A549 (cell line): Measurements from ENCODE around the gene PTOV1. TPM values are rescaled to one million over a fixed set of nuclear protein-coding genes. Genes with fewer than 3 reads are reported as not detected.

Experiments
- ATAC-seq, 2 experiments: fragments of 200-7000 bp in 1 of 2; fragments of >200 bp in 1 of 2; cut with Nextera tagmentation in 1 of 2; cut with Tn5 transposase in 1 of 2; 3 replicates each; pipeline versions ENCODE4 v1.8.0 to v1.9.1; 2018 to 2020; ENCODE audit warnings: mild to moderate bottlenecking in 1 of 2, moderate library complexity in 1 of 2
- CTCF ChIA-PET: fragments of 300-600 bp; sonication (Branson Sonifier 250); formaldehyde crosslinking; extraction: SDS; loops from one replicate; lab custom pipeline; 2021; ENCODE audit warnings: antibody characterized with exemption, inconsistent platforms; lab: Yijun Ruan, JAX
- POLR2A ChIA-PET: fragments of 350-600 bp; formaldehyde crosslinking; extraction: SDS; loops from one replicate; lab custom pipeline; 2021; ENCODE audit warnings: antibody characterized with exemption, inconsistent platforms; lab: Yijun Ruan, JAX
- DNase-seq, 2 experiments: peaks; one replicate each; pipeline versions ENCODE4 v3.0.0 to v3.0.0-alpha.2; 2011 to 2016; ENCODE audit warnings: low read depth in 1 of 2, low spot score in 1 of 2
- FAIRE-seq: peaks from 2 replicates; lab custom pipeline; 2011; peaks lifted over from hg19 to GRCh38; lab: Jason Lieb, UNC
- H3K27ac ChIP-seq, 2 experiments: fragments of >200 bp; sonication (Bioruptor Twin); formaldehyde crosslinking; 3 replicates each; pipeline ENCODE4 v1.5.1; 2016 to 2017
- H3K4me1 ChIP-seq: fragments of >200 bp; sonication (Bioruptor Twin); formaldehyde crosslinking; 3 replicates; pipeline ENCODE4 v1.6.1; 2016
- H3K4me2 ChIP-seq: fragments of >200 bp; sonication (Bioruptor Twin); formaldehyde crosslinking; 3 replicates; pipeline ENCODE4 v1.6.1; 2016
- H3K4me3 ChIP-seq: fragments of >200 bp; sonication (Bioruptor Twin); formaldehyde crosslinking; 3 replicates; pipeline ENCODE4 v1.5.1; 2016
- H3K9me3 ChIP-seq: fragments of >200 bp; sonication (Bioruptor Twin); formaldehyde crosslinking; 3 replicates; pipeline ENCODE4 v1.6.1; 2016
- BCL3 ChIP-seq: fragments of >200 bp; sonication (Bioruptor Twin); formaldehyde crosslinking; IDR thresholded peaks from 3 replicates; pipeline ENCODE4 v1.6.1; 2016
- BHLHE40 ChIP-seq: IDR thresholded peaks from 2 replicates; pipeline ENCODE4 v1.6.1; 2012; ENCODE audit warnings: low read depth, low read length, inconsistent platforms
- CBX8 ChIP-seq: fragments of 200-600 bp; sonication (generic); IDR thresholded peaks from 2 replicates; pipeline ENCODE4 v1.6.1; 2016
- CEBPB ChIP-seq, 2 experiments: fragments of >200 bp in 1 of 2; sonication (Bioruptor Twin) in 1 of 2; formaldehyde crosslinking in 1 of 2; IDR thresholded peaks; 2 replicates each; pipeline ENCODE4 v1.6.1; 2012 to 2016
- CHD2 ChIP-seq: fragments of 150-350 bp; IDR thresholded peaks from 2 replicates; pipeline ENCODE4 v1.6.1; 2014; ENCODE audit warnings: low read length; ENCODE audit not compliant: partially characterized antibody
- CHD4 ChIP-seq: fragments of 200-600 bp; sonication (generic); IDR thresholded peaks from 2 replicates; pipeline ENCODE4 v1.6.1; 2016; ENCODE audit warnings: antibody characterized with exemption, mild to moderate bottlenecking, borderline replicate concordance
- E2F6 ChIP-seq: IDR thresholded peaks from 2 replicates; pipeline ENCODE4 v1.6.1; 2012; ENCODE audit warnings: low read depth, borderline replicate concordance
- EHF ChIP-seq: fragments of 250-450 bp; sonication (Bioruptor Pico); IDR thresholded peaks from 2 replicates; pipeline ENCODE4 v1.5.0; 2020; ENCODE audit warnings: mild to moderate bottlenecking
- ELK1 ChIP-seq: fragments of 150-350 bp; IDR thresholded peaks from 2 replicates; pipeline ENCODE4 v1.6.1; 2014; ENCODE audit warnings: low read depth, mild to moderate bottlenecking, low read length
- ESRRA ChIP-seq: fragments of 150-350 bp; IDR thresholded peaks from 2 replicates; pipeline ENCODE4 v1.6.1; 2014; ENCODE audit warnings: mild to moderate bottlenecking, low read length, borderline replicate concordance
- FOSB ChIP-seq: fragments of 250-450 bp; sonication (Bioruptor Pico); IDR thresholded peaks from 2 replicates; pipeline ENCODE4 v1.5.0; 2020; ENCODE audit warnings: mild to moderate bottlenecking, moderate library complexity
- FOSL2 ChIP-seq, 2 experiments: fragments of 450-650 bp in 1 of 2; fragments of >200 bp in 1 of 2; sonication (Bioruptor Twin) in 1 of 2; formaldehyde crosslinking; IDR thresholded peaks; 2 replicates each; pipeline versions ENCODE4 v1.5.0 to v1.6.1; 2016 to 2020; ENCODE audit warnings: mild to moderate bottlenecking in 1 of 2, moderate library complexity in 1 of 2
- GATA3 ChIP-seq: IDR thresholded peaks from 2 replicates; pipeline ENCODE4 v1.6.1; 2012; ENCODE audit warnings: borderline replicate concordance
- HDAC2 ChIP-seq: fragments of 200-600 bp; sonication (generic); IDR thresholded peaks from 2 replicates; pipeline ENCODE4 v1.6.1; 2016
- HES2 ChIP-seq: fragments of >200 bp; sonication (Bioruptor Twin); formaldehyde crosslinking; IDR thresholded peaks from 2 replicates; pipeline ENCODE4 v1.6.1; 2016
- HEYL ChIP-seq: fragments of 250-450 bp; sonication (Bioruptor Pico); IDR thresholded peaks from 2 replicates; pipeline ENCODE4 v1.8.0; 2021; ENCODE audit warnings: mild to moderate bottlenecking, moderate library complexity
- HOXA7 ChIP-seq: fragments of 250-450 bp; sonication (Bioruptor Pico); IDR thresholded peaks from 2 replicates; pipeline ENCODE4 v1.5.0; 2020; ENCODE audit warnings: mild to moderate bottlenecking, moderate library complexity
- HOXB13 ChIP-seq: fragments of 250-450 bp; sonication (Bioruptor Pico); IDR thresholded peaks from 2 replicates; pipeline ENCODE4 v1.5.0; 2020; ENCODE audit warnings: low read depth, mild to moderate bottlenecking, moderate library complexity
- KDM1A ChIP-seq: fragments of 200-600 bp; sonication (generic); IDR thresholded peaks from 2 replicates; pipeline ENCODE4 v1.6.1; 2016; ENCODE audit warnings: low read depth, mild to moderate bottlenecking
- MAZ ChIP-seq: fragments of 150-350 bp; IDR thresholded peaks from 2 replicates; pipeline ENCODE4 v1.6.1; 2014; ENCODE audit warnings: antibody characterized with exemption, low read depth, low read length, borderline replicate concordance
- NFE2L2 ChIP-seq: fragments of 150-350 bp; conservative IDR thresholded peaks from 2 replicates; pipeline ENCODE4 v1.6.1; 2014; ENCODE audit warnings: low read length
- NPAS2 ChIP-seq: fragments of 250-450 bp; sonication (Bioruptor Pico); IDR thresholded peaks from 2 replicates; pipeline ENCODE4 v1.8.0; 2022; ENCODE audit warnings: mild to moderate bottlenecking, moderate library complexity, borderline replicate concordance
- PBX3 ChIP-seq: IDR thresholded peaks from 2 replicates; pipeline ENCODE4 v1.6.1; 2012
- POLR2A ChIP-seq: IDR thresholded peaks from 2 replicates; pipeline ENCODE4 v1.6.1; 2012; ENCODE audit warnings: mild to moderate bottlenecking, low read length
- RNF2 ChIP-seq: fragments of 200-600 bp; sonication (generic); IDR thresholded peaks from 2 replicates; pipeline ENCODE4 v1.6.1; 2016; ENCODE audit warnings: low read depth, mild to moderate bottlenecking, antibody characterized with exemption, moderate library complexity, borderline replicate concordance
- SREBF2 ChIP-seq: fragments of 450-650 bp; IDR thresholded peaks from 2 replicates; pipeline ENCODE4 v1.6.1; 2014; ENCODE audit warnings: mild to moderate bottlenecking, moderate library complexity
- TFCP2L1 ChIP-seq: fragments of 250-450 bp; sonication (Bioruptor Pico); IDR thresholded peaks from 2 replicates; pipeline ENCODE4 v1.5.0; 2021; ENCODE audit warnings: mild to moderate bottlenecking
- TP53 ChIP-seq: fragments of 250-450 bp; sonication (Bioruptor Pico); IDR thresholded peaks from 2 replicates; pipeline ENCODE4 v1.5.0; 2021; ENCODE audit warnings: mild to moderate bottlenecking, moderate library complexity
- USF2 ChIP-seq: fragments of 450-650 bp; IDR thresholded peaks from 2 replicates; pipeline ENCODE4 v1.6.1; 2014; ENCODE audit warnings: antibody characterized with exemption
- ZFP36 ChIP-seq: fragments of 450-650 bp; IDR thresholded peaks from 2 replicates; pipeline ENCODE4 v1.6.1; 2014; ENCODE audit warnings: borderline replicate concordance; ENCODE audit not compliant: partially characterized antibody
- ZNF302 ChIP-seq: fragments of 250-450 bp; sonication (Bioruptor Pico); IDR thresholded peaks from 2 replicates; pipeline ENCODE4 v1.9.0; 2021; ENCODE audit warnings: inconsistent platforms, mild to moderate bottlenecking, moderate library complexity
- WGBS: methylation state at CpG from one replicate; pipeline ENCODE4 v1.1.6; 2017; ENCODE audit errors: missing lambda C conversion rate; 5-methylcytosine and 5-hydroxymethylcytosine counted together
- polyA plus RNA-seq, 4 experiments: library from polyadenylated mRNA; depleted of rRNA in 3 of 4; stranded (reverse); fragments of >200 nt; fragmentation: RNase III in 1 of 4; extraction: RNeasy Plus Mini Kit Qiagen cat#74134 plus additional on column Dnase treatment in 1 of 4; gene quantifications; 2 replicates in 3 of 4; 3 replicates in 1 of 4; pipeline ENCODE4 v1.2.3, GENCODE V29; 2011 to 2017

The PTOV1 gene
- polyA plus RNA-seq, 2 of the 4 experiments (the other 2 are of a cell fraction), result 27.7 to 147 TPM

GRCh38 chr19:49809941-49810389 is 41.0 kb upstream of the PTOV1 start:
- 92% methylated on average over 5 of the region's 5 CpGs for WGBS
- no peak for FAIRE-seq
- no peaks in the 10 kb centered on the region for H3K9me3 ChIP-seq
- POLR2A ChIA-PET, result interaction anchor here (1.0 kb wide), 1 partner anchor 134 kb away, joined by 3 read pairs; no protein-coding TSS in a partner anchor
- H3K4me2 ChIP-seq, result peak overlapping the region; percentile 92; the same call in 2 of the 3 replicates
- DNase-seq, result no peak
- CTCF ChIA-PET, result interaction anchor here (0.7 to 3.1 kb wide), 17 partner anchors 16 to 132 kb away, joined by 3 to 16 read pairs (median 3); no protein-coding TSS in a partner anchor
- peaks cover 21% of the 10 kb centered on the region for H3K4me1 ChIP-seq
- H3K27ac ChIP-seq, result no peak overlapping the region
- no peak overlapping the region; the same call in 2 of the 3 replicates for H3K4me3 ChIP-seq
- TF ChIP-seq POLR2A (no peak), ZFP36 (no peak), TFCP2L1 (CRISPR knock-in tag) (no peak), HOXB13 (CRISPR knock-in tag) (no peak), NPAS2 (CRISPR knock-in tag) (no peak), TP53 (CRISPR knock-in tag) (no peak), PBX3 (no peak), CBX8 (no peak), FOSB (CRISPR knock-in tag) (no peak), RNF2 (no peak), BCL3 (no peak), MAZ (no peak), CHD4 (no peak), ZNF302 (CRISPR knock-in tag) (no peak), CHD2 (no peak), EHF (no peak)
- ATAC-seq, result no peak

GRCh38 chr19:49811328-49811727 is 39.6 kb upstream of the PTOV1 start:
- no peak overlapping the region for H3K4me2 ChIP-seq
- FAIRE-seq, result no peak
- no peak overlapping the region for H3K27ac ChIP-seq
- ChIA-PET POLR2A (interaction anchor here (1.3 kb wide), 1 partner anchor 58 kb away, joined by 3 read pairs; no protein-coding TSS in a partner anchor), CTCF (interaction anchor here (0.5 to 3.1 kb wide), 8 partner anchors 39 to 132 kb away, joined by 3 to 16 read pairs (median 3); no protein-coding TSS in a partner anchor)
- no peak for ATAC-seq
- WGBS, result 92% methylated on average over 6 of the region's 6 CpGs
- H3K4me1 ChIP-seq, result peaks cover 21% of the 10 kb centered on the region
- no peaks in the 10 kb centered on the region for H3K9me3 ChIP-seq
- no peak for TF ChIP-seq HEYL (CRISPR knock-in tag)
- no peak for TF ChIP-seq USF2
- TF ChIP-seq TFCP2L1 (CRISPR knock-in tag), result no peak
- TF ChIP-seq HOXA7 (CRISPR knock-in tag), result no peak
- no peak for TF ChIP-seq E2F6
- TF ChIP-seq FOSL2 (IDR thresholded peaks at IDR 0.05), result no peak
- TF ChIP-seq FOSL2 (CRISPR knock-in tag; IDR thresholded peaks at IDR 0.05), result no peak
- no peak for TF ChIP-seq NFE2L2
- no peak for TF ChIP-seq ZFP36
- no peak for TF ChIP-seq CBX8
- no peak for TF ChIP-seq ESRRA
- TF ChIP-seq BHLHE40, result no peak
- no peak for TF ChIP-seq GATA3
- TF ChIP-seq EHF, result no peak
- no peak for TF ChIP-seq CEBPB (IDR thresholded peaks at IDR 0.05)
- no peak for TF ChIP-seq KDM1A
- no peak for TF ChIP-seq HES2
- no peak for TF ChIP-seq POLR2A
- TF ChIP-seq SREBF2, result no peak
- no peak for TF ChIP-seq HDAC2
- no peak for TF ChIP-seq ELK1
- TF ChIP-seq, all 56 proteins: peak for 0
- DNase-seq, result peak in 1 of 2 experiments; percentile 30
- no peak overlapping the region for H3K4me3 ChIP-seq
